ENCODE measurements around the gene ILRUN. TPM values are rescaled to one million over a fixed set of nuclear protein-coding genes. Genes with fewer than 3 reads are reported as not detected.

Gene ILRUN
- total RNA-seq, 4 donors from 2014 or later = 34.8 to 81.0 (median 52.9) TPM

- intact Hi-C loops (cut with DNase I; ENCODE audit: low total_unique reads) = no loop called here
- in situ Hi-C loops (cut with MboI; ENCODE audit: low pct_ligation_motif_present in 1 of 4, low pct_unique_long_range_greater_than_20kb in 1 of 4, low sequenced_read_pairs in 3 of 4) = no loop called here
- 5 to 11% methylated on average over 5 of the region's 5 CpGs for WGBS, 2 donors (ENCODE audit: low coverage in 1 of 2)
- no peaks in the 10 kb centered on the region for H3K27me3 ChIP-seq
- DNase-seq = no peak
- H3K27ac ChIP-seq = peak overlapping the region; percentile 91 to 96 (median 94)
- peak overlapping the region; percentile 71 to 99 (median 80) for H3K4me3 ChIP-seq
- TF ChIP-seq POLR2AphosphoS5 (IDR thresholded peaks at IDR 0.05) = no peak
- no peak for TF ChIP-seq EP300 (IDR thresholded peaks at IDR 0.05; ENCODE audit: low read depth)
- TF ChIP-seq POLR2A (IDR thresholded peaks at IDR 0.05) = no peak
- no peak for TF ChIP-seq CTCF (IDR thresholded peaks at IDR 0.05)
- no peaks in the 10 kb centered on the region for H3K9me3 ChIP-seq
- H3K4me1 ChIP-seq = peaks cover 22 to 39% (median 27%) of the 10 kb centered on the region in 4 donors
- no peaks in the 10 kb centered on the region for H3K36me3 ChIP-seq
These were observed 808 bp downstream of the ILRUN start for GRCh38 chr6:34695729-34696188.

- TF ChIP-seq POLR2A (IDR thresholded peaks at IDR 0.05) = no peak
- TF ChIP-seq EP300 (IDR thresholded peaks at IDR 0.05; ENCODE audit: low read depth) = no peak
- no peak for TF ChIP-seq POLR2AphosphoS5 (IDR thresholded peaks at IDR 0.05)
- TF ChIP-seq CTCF (IDR thresholded peaks at IDR 0.05) = no peak
- no peak for DNase-seq
- in situ Hi-C loops (cut with MboI; ENCODE audit: low pct_ligation_motif_present in 1 of 4, low pct_unique_long_range_greater_than_20kb in 1 of 4, low sequenced_read_pairs in 3 of 4) (no loop called here), intact Hi-C loops (cut with DNase I; ENCODE audit: low total_unique reads) (no loop called here)
- WGBS, 2 donors (ENCODE audit: low coverage in 1 of 2) = 84 to 88% methylated on average over 4 of the region's 4 CpGs
- Histone ChIP-seq H3K27ac (no peak overlapping the region), H3K4me1 (peaks cover 22 to 35% (median 24%) of the 10 kb centered on the region in 4 donors), H3K27me3 (no peaks in the 10 kb centered on the region), H3K4me3 (no peak overlapping the region), H3K36me3 (no peaks in the 10 kb centered on the region), H3K9me3 (no peaks in the 10 kb centered on the region)
These were observed 4.3 kb downstream of the ILRUN start for GRCh38 chr6:34692280-34692679.

GRCh38 chr6:34689742-34690141, 6.8 kb downstream of the ILRUN start:
- Histone ChIP-seq H3K4me3 (no peak overlapping the region), H3K4me1 (peaks cover 7 to 23% (median 16%) of the 10 kb centered on the region in 4 donors), H3K9me3 (no peaks in the 10 kb centered on the region), H3K27ac (no peak overlapping the region), H3K27me3 (no peaks in the 10 kb centered on the region), H3K36me3 (no peaks in the 10 kb centered on the region)
- intact Hi-C loops (cut with DNase I; ENCODE audit: low total_unique reads) (no loop called here), in situ Hi-C loops (cut with MboI; ENCODE audit: low pct_ligation_motif_present in 1 of 4, low pct_unique_long_range_greater_than_20kb in 1 of 4, low sequenced_read_pairs in 3 of 4) (no loop called here)
- TF ChIP-seq POLR2A (IDR thresholded peaks at IDR 0.05) (no peak), EP300 (IDR thresholded peaks at IDR 0.05; ENCODE audit: low read depth) (no peak), CTCF (IDR thresholded peaks at IDR 0.05) (no peak), POLR2AphosphoS5 (IDR thresholded peaks at IDR 0.05) (no peak)
- no peak for DNase-seq

- Histone ChIP-seq H3K4me1 (peaks cover 0 to 21% (median 8%) of the 10 kb centered on the region in 4 donors), H3K27me3 (no peaks in the 10 kb centered on the region), H3K4me3 (no peak overlapping the region), H3K27ac (no peak overlapping the region), H3K36me3 (no peaks in the 10 kb centered on the region), H3K9me3 (no peaks in the 10 kb centered on the region)
- no peak for DNase-seq
- TF ChIP-seq POLR2A (IDR thresholded peaks at IDR 0.05) (no peak), CTCF (IDR thresholded peaks at IDR 0.05) (no peak), POLR2AphosphoS5 (IDR thresholded peaks at IDR 0.05) (no peak), EP300 (IDR thresholded peaks at IDR 0.05; ENCODE audit: low read depth) (no peak)
- WGBS, 2 donors (ENCODE audit: low coverage in 1 of 2) = 79 to 90% methylated on average over 5 of the region's 5 CpGs
- in situ Hi-C loops (cut with MboI; ENCODE audit: low pct_ligation_motif_present in 1 of 4, low pct_unique_long_range_greater_than_20kb in 1 of 4, low sequenced_read_pairs in 3 of 4) (no loop called here), intact Hi-C loops (cut with DNase I; ENCODE audit: low total_unique reads) (no loop called here)
These were observed 7.6 kb downstream of the ILRUN start for GRCh38 chr6:34688956-34689355.

Measured in transverse colon (tissue), 4 donors.